ENCODE measurements around the gene ZNF335. TPM values are rescaled to one million over a fixed set of nuclear protein-coding genes. Genes with fewer than 3 reads are reported as not detected.
"Not testable (repeated sequence)": the region's sequence is repeated elsewhere in the genome, so short reads cannot be mapped to it uniquely, and the experiment has no call there.

The ZNF335 gene
- total RNA-seq, 2 donors from 2014 or later: 28.8 to 30.1 TPM

GRCh38 chr20:45994761-45995493 is 22.9 kb upstream of the ZNF335 start:
- Histone ChIP-seq H3K27ac (no peak overlapping the region), H3K9me3 (no peaks in the 10 kb centered on the region), H3K4me3 (no peak overlapping the region), H3K36me3 (no peaks in the 10 kb centered on the region), H3K4me1 (ENCODE audit: control insufficient read depth in 1 of 2, low read depth in 2 of 2) (no peaks in the 10 kb centered on the region), H3K27me3 (replicated peaks; ENCODE audit: insufficient read depth) (no peaks in the 10 kb centered on the region)
- no peak for TF ChIP-seq CTCF (IDR thresholded peaks at IDR 0.05)
- ATAC-seq (ENCODE audit: insufficient number of reproducible peaks, low FRiP score, low read depth) (no peak), DNase-seq (ENCODE audit: low spot score) (no peak)

GRCh38 chr20:45993197-45993951 is 21.4 kb upstream of the ZNF335 start:
- no peak for ATAC-seq (ENCODE audit: insufficient number of reproducible peaks, low FRiP score, low read depth)
- Histone ChIP-seq H3K9me3 (no peaks in the 10 kb centered on the region), H3K27me3 (replicated peaks; ENCODE audit: insufficient read depth) (no peaks in the 10 kb centered on the region), H3K4me3 (no peak overlapping the region), H3K36me3 (no peaks in the 10 kb centered on the region), H3K4me1 (ENCODE audit: control insufficient read depth in 1 of 2, low read depth in 2 of 2) (no peaks in the 10 kb centered on the region), H3K27ac (no peak overlapping the region)
- TF ChIP-seq CTCF (IDR thresholded peaks at IDR 0.05): no peak
- DNase-seq (ENCODE audit: low spot score): no peak

- DNase-seq (ENCODE audit: low spot score) (no peak), ATAC-seq (ENCODE audit: insufficient number of reproducible peaks, low FRiP score, low read depth) (no peak)
- H3K9me3 ChIP-seq: no peaks in the 10 kb centered on the region
- TF ChIP-seq CTCF (IDR thresholded peaks at IDR 0.05): no peak
- no peak overlapping the region for H3K27ac ChIP-seq
- H3K36me3 ChIP-seq: no peaks in the 10 kb centered on the region
- no peaks in the 10 kb centered on the region for H3K4me1 ChIP-seq (ENCODE audit: control insufficient read depth in 1 of 2, low read depth in 2 of 2)
- H3K4me3 ChIP-seq: no peak overlapping the region
- H3K27me3 ChIP-seq (replicated peaks; ENCODE audit: insufficient read depth): no peaks in the 10 kb centered on the region
These were observed 19.6 kb upstream of the ZNF335 start for GRCh38 chr20:45991616-45992015.

- not testable (repeated sequence) for DNase-seq (ENCODE audit: low spot score); H3K9me3 ChIP-seq; ATAC-seq (ENCODE audit: insufficient number of reproducible peaks, low FRiP score, low read depth); H3K36me3 ChIP-seq; H3K27ac ChIP-seq; H3K4me3 ChIP-seq; H3K27me3 ChIP-seq (replicated peaks; ENCODE audit: insufficient read depth); H3K4me1 ChIP-seq (ENCODE audit: control insufficient read depth in 1 of 2, low read depth in 2 of 2)
These were observed 16.8 kb upstream of the ZNF335 start for GRCh38 chr20:45988830-45989229.

- Histone ChIP-seq H3K4me3 (no peak overlapping the region), H3K36me3 (no peaks in the 10 kb centered on the region), H3K27ac (no peak overlapping the region), H3K9me3 (no peaks in the 10 kb centered on the region), H3K4me1 (ENCODE audit: control insufficient read depth in 1 of 2, low read depth in 2 of 2) (no peaks in the 10 kb centered on the region), H3K27me3 (replicated peaks; ENCODE audit: insufficient read depth) (no peaks in the 10 kb centered on the region)
- peak; percentile 64 for TF ChIP-seq CTCF (IDR thresholded peaks at IDR 0.05)
- DNase-seq (ENCODE audit: low spot score): no peak
- no peak for ATAC-seq (ENCODE audit: insufficient number of reproducible peaks, low FRiP score, low read depth)
These were observed 15.2 kb upstream of the ZNF335 start for GRCh38 chr20:45987108-45987780.

Measured in thoracic aorta (tissue), 2 donors.